ENCODE data around the gene SYK.

GRCh38 chr9:90801973-90802322, 329 bp downstream of the SYK start:
- TF ChIP-seq POLR2A (IDR thresholded peaks at IDR 0.05) = no peak
- TF ChIP-seq CTCF (IDR thresholded peaks at IDR 0.05) = no peak
